Fibroblast of skin of right quadriceps (primary cell): ENCODE results near the gene GNB1.

ENCODE experiments used
- DNase-seq: peaks from one replicate; pipeline ENCODE4 v3.0.0-alpha.2; 2013

Gene GNB1

DNA sequence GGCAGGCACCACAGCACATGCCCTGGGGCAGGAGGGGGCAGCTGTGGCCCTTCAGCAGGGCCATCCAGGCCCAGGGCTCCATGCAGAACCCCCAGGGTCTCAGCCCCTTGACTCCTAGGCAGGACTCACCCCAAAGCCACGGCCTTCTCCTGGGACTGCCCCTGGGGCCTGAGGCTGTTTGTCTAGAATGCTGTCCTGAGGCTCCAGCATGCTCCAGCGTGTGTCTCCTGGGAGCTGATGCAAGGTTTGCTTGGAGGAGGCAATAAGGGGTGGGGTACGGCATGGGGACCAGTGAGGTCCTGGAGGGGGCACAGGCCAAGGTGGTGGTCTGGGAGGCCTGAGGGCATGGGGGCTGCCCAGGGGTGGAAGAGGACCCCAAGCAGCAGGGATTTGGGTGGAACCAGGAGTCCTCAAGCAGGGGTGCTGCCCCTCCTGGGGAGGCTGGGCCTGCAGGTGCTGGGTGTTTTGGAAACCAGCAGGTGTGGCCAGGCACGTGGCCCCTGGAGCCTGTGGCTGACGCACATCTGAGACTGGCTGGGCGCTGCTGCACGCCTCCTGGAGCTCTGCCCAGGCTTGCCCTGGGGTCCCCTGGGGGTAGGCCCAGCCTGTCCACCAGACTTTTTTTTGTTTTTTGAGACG, 16.3 kb upstream of the GNB1 start:
- peak; percentile 21 for DNase-seq

DNA sequence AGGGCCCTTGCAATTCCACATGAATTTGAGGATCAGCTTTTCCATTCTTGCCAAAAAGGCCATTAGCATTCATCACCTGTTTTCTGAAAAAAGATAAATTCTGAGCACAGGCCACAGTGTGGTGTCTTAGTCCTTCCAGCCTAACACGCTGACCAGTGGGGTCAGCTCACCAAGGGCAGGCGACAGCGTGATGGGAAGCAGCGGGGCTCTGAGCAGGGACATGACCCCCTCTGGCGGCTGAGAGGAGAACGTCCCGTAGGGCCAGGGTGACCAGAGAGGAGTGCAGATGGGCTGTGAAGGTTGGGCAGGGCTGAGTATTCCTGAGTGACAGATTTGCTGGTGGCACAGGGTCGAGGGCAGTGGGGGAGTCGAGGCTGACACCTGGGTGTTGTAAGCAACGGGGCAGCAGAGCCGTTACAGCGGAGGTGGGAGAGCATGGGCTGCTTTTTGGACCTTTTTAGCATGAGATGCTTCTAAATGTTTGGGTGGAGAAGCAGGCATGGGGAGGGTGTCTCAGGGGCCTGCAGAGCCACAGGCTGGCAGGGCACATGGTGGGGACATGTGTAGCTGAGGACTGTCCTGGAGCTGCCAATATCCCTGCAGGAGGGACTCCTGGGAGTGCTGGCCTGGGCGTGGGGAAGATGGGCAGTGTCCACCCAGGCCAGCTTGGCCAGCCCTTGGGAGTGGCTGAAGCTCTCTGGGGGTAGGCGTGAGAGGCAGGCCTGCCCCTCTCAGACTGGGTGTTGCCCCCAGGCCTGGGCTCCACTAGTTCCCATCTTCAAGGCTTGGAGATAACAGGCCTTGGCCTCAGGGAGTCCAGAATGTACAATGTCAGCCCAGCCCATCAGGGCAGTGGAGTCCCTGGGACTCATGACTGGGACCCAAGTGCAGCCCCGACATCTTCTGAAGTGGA, 15.6 kb upstream of the GNB1 start:
- DNase-seq: peak; percentile 59

DNA sequence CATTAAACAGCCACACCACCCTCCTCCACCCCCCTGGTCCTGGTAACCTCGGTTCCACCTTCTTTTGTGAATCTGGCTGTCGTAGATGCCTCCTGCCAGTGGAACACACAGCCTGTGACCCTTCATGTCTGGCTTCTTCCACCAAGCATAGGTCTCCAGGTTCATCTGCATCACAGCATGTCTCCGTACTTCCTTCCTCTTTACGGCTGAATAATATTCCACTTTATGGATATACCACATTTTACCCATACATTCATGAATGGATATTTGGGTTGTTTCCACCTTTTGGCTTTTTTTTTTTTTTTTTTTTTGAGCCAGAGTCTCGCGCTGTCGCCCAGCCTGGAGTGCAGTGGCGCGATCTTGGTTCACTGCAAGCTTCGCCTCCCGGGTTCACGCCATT, 12.3 kb upstream of the GNB1 start:
- no peak for DNase-seq

DNA sequence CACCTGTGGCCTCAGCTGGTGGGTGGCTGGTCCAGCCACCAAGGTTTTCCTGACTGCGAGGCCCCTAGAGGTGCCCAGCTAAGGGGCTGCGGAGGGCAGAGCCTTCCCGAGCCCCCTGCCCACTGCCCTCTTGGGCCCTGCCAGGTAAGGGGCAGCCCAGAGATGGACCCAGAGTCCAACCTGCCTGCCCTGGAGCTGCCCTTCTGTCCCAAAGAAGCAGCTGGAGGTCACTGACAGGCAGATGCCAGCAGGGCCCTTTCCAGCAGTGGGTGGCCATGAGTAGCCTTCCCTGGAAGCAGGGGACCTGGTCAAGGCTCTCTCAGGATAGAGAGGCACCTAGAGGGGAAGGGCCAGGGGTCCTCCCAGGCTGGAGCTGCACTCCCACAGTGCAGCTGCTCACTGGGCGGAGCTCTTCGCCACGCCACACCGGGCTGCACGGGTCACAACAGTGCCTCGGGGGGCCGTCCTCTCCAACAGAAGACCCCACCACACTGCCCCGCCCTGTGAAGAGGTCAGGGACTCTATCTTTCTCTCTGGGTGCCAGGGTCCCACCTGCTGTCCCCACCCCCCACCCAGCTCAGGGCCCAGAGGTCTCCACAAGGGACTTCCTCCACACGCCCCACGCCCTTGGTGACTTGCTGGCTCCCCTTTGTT, 10.9 kb upstream of the GNB1 start:
- no peak for DNase-seq

DNA sequence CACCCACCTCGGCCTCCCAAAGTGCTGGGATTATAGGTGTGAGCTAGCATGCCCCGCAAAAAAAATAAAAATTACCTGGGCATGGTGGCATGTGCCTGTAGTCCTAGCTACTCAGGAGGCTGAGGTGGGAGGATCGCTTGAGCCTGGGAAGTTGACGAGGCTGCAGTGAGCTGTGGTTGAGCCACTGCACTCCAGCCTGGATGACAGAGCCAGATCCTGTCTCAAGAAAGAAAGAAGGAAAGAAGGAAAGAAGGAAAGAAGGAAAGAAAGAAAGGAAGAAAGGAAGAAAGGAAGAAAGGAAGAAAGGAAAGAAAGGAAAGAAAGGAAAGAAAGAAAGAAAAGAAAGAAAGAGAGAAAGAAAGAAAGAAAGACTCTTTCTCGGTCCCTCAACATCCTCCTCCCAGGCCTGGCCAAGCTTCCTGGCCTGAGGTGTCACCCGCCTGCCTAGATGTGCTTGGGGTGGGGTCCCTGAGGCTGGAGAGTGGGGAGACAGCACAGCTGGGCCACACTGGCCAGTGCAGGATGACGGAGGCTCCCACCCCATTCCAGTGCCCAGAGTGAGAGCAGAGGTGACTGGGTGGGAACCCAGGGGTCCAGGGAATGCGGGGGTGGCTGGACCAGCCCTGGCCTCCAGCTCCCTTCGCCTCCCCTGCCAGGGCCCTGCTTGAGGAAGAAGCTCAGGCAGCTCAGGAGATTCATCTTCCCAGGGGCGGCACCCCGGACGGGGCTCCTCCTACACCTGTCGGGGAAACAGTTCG, 10.2 kb upstream of the GNB1 start:
- DNase-seq: no peak

DNA sequence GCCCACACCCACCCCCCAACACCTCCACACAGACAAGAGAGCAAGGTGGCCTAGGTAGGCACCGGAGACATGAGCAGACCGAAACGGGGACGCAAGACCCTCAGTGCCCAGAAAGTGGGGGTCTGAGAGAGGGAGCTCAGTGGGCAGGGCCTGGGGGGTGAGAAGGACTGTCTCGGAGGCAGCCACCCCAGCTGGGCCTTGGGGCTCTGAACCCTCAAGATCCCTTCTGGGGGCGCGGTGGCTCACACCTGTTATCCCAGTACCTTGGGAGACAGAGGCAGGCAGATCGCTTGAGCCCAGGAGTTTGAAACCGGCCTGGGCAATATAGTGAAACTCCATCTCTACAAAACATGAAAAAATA, 9.1 kb upstream of the GNB1 start:
- no peak for DNase-seq

DNA sequence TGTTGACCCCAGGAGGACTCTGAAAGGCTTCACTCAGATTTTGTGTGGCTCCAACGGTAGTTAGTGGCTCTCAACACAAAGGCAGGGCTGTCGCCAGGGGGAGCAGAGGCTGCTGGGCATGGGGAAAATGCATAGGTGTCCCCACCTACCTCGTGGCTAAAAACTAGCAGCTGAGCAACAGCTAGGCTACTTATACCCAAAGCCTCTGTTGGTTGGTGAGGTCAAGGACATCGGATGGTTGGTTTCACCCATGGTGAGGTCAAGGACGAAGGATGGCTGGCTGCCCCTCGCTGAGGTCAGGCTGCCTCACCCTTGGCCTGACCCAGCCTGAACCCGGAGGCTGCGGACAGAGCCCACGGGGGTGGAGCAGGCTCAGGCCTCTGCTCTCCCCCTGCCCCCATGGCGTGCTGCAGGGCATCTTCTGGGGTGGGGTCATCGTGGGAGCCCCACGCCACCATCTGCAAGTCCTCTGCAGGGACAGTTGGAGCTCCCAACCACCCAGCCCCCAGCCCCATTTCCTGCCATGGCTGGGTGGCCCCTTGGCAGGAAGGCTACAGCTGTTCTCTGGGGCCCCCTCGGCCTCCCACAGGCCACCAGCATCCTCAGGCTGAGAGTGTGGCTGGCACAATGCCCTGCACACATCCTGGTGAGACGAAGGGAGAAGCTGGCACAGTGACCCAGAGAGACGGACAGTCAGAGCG, 8.5 kb upstream of the GNB1 start:
- DNase-seq: no peak

DNA sequence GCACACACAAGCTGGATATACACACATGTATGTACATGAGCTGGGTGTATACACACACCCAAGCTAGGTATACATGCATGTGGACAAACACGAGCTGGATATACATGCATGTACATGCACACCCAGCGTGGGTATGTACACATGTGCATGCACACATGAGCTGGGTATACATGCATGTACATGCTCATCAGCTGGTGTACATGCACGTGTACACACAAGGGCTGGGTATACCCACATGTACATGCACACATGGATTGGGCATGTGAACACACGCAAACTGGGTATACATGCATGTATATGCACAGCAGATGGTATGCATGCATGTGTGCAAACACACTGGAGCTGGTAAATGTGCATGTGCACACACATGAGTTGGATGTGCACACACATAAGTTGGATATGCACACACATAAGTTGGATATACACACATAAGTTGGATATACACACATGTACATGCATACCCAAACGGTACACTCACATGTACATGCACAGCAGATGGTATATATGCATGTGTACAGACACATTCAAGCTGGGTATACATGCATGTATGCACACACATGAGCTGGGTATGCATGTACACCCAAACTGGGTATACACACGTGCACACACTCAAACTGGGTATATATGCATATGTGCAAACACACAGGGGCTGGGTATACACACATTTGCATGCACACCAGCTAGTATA, 7.5 kb upstream of the GNB1 start:
- no peak for DNase-seq

DNA sequence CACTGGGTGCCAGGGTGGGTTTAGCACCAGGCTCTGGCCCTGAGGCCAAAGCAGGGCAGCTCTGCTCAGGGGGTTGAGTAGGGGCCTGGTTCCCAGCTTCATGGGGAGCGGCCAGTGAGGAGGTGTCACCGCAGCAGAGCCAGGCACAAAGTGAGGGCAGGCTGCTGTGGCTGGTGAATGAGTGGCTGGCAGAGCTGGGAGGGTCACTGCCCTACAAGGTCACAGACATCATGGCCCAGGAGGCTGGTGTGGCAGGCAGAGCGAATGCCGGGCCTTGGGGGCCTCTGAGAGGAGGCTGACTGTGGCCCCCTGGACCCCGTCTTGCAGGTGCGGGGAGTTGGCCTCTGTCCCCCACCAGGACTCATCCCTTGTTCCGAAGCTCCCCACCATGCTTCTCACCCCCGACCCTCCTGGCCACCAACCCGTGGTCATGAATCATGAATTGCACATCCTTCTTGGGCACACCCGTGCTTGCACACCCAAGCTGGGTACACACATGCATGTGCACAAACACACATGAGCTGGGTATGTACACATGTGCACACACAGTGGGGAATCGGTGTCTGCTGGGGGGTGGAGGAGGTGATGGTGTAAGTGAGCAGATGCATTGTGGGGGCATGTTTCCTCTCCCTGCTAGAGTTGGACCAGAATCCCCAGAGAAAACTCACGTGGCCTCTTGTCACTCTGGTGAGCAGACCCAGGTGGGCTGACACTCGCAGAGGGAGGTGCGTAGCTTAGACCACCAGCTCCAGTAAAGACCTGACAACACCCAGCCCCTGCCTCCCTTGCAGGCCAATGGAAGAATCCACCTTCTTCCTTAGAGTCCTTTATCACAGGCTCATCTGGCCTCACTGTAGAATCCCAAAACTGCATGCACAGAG, 4.8 kb upstream of the GNB1 start:
- no peak for DNase-seq

DNA sequence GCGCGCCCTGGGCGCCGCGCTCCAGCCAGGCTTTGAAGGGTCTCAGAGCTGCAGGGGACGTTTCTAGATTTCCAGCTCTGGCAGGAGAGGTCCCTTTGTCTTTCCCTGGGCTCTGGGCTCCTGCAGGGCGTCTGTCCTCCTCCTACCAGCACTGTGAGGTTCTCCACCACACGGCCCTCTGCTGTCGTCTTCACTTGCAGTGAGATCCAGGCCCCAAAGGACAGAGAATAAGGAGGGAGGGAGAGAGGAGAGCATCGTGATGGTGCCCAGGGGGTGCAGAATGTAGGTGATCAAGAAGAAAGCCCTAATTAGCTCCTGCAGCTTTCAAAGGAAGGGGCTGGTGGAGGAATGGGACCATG, 4.2 kb upstream of the GNB1 start:
- no peak for DNase-seq

DNA sequence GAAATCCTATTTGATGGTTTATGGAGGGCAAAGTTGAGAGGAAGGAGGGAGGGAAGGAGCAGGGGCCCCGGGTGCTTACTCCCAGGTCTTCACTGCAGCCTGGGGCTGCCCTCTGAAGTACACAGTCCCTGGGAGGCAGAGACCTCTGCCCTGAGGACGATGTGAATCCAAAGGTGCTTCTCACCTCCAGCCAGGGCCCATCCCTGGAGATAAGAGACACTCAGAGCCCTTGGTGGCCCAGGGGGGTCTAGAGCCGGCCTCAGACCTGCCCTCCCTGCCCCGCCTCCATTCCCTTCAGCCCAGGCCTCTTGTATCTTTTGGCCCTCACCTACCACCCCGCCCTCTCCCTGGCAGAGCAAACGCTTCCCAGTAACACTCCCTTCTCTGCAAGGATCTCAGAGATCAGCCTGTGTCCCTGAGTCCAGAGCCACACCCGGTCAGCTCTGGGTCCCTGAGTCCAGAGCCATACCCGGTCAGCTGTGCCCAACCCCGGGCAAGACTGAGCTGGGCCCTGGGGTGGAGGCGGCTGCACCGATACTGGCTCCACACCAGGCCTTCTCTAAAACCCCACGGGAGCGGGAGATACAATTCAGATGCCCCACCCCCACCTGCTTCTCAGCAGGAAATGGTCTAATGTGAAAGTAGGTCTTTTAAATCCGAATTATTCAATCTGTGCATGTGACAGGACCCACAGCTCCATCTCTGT, 3.6 kb upstream of the GNB1 start:
- no peak for DNase-seq

DNA sequence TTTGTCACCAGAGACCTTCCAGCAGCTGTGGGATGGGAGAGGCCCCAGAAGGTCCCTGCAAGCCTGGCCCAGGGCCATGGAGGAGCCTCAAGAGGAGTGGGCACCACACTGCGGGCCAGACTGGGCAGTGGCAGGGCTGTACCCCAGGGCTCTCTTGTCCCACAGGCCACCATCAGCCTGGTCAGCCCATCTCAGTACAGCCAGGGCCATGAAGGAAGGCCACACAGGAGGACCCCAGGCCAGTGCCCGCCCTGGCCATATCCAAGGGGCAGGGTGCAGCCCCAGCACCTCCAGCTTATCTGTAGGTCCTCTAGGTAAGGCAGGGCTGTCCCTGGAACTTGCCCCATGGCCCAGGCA, 3.1 kb upstream of the GNB1 start:
- no peak for DNase-seq

DNA sequence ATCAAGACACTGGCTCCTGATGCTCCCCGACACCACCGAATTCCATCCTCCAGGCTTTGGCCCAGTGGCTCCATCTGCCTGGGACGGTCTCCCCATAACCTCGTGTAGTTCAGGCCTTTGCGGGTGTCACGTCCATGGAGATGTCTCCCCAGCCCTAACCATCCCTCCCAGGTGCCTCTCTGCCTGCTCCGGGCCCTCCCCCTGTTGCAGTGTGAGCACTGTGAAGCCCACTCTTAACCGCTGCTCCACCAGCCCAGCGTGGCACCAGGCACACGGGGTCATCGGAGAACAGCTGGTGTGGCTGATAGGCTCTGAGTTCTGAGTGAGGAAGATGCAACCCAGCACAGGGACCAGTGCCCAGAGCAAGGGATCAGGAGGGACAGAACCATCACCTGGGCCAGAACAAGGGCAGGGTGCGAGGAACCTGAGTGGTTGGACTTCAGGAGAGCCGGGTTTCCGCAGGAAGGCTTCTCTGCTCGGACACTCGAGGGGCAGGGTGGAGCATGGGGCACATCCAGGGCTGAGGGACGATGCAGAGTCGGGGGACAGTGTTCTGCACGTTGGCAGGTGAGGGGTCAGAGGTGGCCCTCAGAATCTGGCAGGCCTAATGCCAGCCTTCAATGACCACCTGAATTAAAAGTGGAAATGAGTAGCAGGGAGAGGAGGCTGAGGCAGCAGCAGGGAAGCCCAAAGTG, 2.6 kb upstream of the GNB1 start:
- DNase-seq: no peak

DNA sequence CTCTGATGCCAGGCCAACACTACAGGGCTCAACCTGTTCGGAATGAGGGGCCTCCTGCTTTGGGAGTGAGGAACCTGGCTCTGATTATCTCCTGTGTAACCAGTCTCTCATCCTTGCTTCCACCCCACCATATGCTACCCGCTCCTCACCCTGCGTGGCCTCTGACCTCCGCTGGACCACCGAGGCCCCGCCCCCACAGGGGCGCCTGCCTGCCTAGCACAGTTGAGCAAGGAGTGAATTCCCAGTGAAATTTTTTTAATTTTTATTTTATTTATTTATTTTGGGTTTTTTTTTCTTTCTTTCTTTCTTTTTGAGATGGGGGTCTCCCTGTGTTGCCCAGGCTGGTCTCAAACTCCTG, 1.9 kb upstream of the GNB1 start:
- DNase-seq: no peak

DNA sequence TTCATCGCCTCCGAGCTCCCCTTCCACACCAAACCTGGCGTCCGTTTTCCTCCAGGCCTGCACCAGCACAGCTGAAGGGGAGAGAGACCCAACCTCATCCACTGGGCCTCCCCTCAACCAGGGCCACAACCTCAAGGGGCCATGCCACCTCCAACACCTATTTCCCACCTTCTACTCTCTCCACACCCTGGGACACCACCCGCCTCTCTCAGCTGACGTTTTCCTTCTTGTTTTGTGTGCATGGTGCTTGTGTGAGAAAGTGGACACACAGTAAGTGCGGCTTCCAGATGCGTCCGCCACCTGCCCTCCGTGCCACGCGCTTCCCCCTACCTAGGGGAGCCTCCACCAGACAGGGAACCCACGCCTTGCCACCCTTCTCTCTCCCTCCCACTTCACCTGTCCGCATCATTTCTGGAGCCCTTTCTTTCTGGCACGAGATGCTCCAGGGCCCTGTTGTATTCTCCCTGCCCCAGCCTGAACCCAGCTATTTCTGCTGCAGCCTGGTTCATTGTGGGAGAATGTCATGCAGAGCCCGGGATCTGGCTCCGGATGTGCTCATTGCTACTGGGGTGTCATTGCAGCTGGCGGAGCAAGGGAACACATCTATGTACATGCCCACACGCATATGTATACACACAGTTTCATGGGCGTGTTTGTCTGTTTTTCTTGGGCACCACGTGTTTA, 1.3 kb upstream of the GNB1 start:
- no peak for DNase-seq

DNA sequence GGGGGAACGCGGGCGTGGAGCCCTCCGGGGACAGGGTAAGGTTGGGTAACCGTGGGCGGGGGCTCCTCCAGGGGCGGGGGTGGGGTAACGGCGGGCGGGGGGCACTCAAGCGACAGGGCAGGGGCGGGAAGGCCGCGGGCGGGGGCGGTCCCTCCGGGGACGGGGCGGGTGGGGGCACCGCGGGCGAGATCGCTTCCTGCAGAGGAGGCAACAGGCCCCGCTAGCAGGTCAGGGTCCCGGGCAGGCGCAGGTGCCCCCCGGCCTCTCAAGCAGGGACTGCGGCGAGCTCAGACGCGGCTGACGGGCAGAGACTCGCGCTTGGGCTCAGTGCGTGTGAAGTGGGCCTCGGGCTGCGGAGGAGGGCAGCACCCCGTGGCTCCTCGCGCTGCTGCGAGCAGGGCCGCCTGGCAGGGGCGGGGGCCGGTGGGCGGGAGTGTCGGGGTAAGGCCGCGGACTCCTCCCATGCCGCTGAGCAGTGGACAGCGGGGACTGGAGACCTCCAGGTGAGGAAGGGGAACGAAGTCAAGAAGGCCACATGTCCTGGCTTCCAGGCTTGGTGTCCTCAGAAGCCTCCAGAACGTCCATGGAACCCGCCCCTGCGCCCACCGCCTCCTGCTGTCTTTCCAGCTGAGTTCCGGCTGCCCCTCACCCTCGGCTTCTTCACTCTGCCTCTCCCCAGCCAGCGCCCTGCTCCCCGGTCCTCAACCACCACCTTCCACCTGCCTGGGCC, 627 bp upstream of the GNB1 start:
- no peak for DNase-seq

DNA sequence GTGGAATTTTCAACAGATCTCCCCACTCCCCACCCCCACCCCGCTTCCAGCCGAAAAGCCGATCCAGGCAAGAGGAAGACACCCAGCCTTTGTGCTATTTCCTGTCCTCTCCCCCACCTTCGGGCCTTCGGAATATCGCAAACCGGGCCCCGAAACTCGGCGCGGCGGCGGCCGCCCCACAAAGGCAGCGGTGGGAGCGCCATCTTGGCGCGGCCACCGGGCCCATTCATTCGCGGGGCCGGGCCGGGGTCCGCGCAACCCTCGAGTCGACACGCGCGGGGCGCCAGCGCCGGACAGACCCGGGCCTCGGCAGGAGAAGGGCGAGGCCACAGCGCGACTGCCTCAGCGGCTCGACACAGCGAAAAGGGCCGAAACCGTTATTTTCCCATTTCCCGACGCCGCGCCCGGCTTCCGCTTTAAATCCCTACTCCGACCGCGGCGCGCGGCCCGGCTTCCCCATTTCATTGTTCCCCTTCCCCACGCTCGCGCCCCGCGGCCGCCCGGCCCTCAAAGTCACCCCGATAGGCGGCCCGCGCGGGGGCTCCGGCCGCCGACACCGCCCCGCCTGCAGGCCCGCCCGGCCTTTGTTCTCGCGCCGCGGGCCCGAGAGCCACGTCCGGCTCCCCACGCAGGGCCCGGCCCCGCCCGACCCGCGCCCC, 911 bp downstream of the GNB1 start:
- peak; percentile 63 for DNase-seq

DNA sequence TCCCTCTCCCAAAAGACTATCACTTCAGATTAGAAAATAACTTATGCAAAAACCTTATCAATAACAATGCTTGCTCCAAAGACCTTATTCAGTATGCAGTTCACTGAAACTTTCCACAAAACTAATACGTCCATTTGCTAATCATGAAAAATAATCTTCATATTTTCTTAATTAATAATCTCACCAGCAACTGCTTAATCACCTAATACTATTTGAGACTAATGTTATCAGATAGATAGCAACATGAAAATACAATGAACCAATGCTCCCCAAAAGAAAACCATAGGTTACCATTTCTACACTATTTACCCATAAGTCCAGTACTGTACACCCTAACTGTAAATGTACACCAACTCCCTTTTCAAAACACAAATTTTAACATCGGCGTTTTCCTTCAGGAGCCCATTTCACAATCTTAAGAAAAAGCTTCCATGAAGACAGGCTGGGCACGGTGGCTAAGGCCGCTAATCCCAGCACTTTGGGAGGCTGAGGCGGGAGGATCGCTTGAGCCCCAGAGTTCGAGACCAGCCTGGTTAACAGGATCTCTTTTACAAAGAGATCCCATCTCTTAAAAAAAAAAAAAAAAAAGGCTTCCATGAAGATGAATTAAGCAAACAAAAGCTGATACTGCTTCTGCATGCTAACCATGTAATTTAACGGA, 1.7 kb downstream of the GNB1 start:
- DNase-seq: no peak
